NB4 (cell line): ENCODE results near the gene LMBR1.

Experiments used
- MYC ChIP-seq: IDR thresholded peaks from 2 replicates; pipeline ENCODE4 v1.6.1; 2011; ENCODE audit warnings: low read depth, low read length
- POLR2A ChIP-seq: IDR thresholded peaks from 2 replicates; pipeline ENCODE4 v1.6.1; 2011; ENCODE audit warnings: mild to moderate bottlenecking; ENCODE audit not compliant: insufficient read length; ENCODE audit errors: extremely low read depth
- TF ChIP-seq, protein P1 (sequence below): IDR thresholded peaks from one replicate; pipeline ENCODE4 v1.5.1; 2012; ENCODE audit warnings: low read depth, low read length

DNA sequence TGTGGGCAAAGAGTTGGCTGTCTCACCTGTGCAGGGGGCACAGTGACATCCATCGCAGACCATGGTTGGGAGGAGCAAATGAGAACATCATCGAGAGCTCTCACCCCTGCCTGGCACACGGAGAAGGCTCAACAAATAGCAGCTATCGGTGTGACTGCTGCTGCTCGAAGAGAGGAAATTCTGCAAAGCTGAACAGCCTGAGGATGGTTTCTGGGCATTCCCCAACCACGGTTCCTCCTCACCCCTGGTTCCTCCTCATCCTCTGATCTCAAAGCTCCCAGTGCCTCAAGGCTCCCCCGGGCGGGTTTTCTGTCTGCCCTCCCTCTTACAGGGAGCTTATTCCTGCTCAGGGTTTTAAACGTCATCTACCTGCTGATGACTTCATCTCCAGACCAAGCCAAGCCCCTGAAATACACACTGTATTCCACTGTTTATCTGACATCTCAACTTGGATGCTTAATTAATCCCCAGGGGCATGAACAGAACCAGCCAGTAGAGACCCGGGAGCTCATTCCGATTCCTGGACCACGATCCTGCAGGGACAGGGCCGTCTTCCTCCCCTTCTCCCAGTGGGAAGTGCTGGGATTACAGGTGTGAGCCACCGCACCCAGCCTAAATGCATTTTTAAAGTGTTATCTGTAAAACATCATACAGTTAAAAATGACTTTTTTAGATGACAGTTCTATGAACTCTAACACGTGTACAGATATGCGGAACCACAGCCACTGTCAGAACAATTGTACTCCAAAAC, 37.0 kb upstream of the LMBR1 start:
- TF ChIP-seq POLR2A (no peak), MYC (no peak)
- TF ChIP-seq, protein P1, sequence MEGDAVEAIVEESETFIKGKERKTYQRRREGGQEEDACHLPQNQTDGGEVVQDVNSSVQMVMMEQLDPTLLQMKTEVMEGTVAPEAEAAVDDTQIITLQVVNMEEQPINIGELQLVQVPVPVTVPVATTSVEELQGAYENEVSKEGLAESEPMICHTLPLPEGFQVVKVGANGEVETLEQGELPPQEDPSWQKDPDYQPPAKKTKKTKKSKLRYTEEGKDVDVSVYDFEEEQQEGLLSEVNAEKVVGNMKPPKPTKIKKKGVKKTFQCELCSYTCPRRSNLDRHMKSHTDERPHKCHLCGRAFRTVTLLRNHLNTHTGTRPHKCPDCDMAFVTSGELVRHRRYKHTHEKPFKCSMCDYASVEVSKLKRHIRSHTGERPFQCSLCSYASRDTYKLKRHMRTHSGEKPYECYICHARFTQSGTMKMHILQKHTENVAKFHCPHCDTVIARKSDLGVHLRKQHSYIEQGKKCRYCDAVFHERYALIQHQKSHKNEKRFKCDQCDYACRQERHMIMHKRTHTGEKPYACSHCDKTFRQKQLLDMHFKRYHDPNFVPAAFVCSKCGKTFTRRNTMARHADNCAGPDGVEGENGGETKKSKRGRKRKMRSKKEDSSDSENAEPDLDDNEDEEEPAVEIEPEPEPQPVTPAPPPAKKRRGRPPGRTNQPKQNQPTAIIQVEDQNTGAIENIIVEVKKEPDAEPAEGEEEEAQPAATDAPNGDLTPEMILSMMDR, result no peak
